Stromal cell of bone marrow (primary cell): Measurements from ENCODE around the gene MARK3.

Source experiments
- DNase-seq: peaks from one replicate; pipeline ENCODE4 v3.0.0-alpha.2; 2012; ENCODE audit warnings: low read depth

Gene MARK3

DNA sequence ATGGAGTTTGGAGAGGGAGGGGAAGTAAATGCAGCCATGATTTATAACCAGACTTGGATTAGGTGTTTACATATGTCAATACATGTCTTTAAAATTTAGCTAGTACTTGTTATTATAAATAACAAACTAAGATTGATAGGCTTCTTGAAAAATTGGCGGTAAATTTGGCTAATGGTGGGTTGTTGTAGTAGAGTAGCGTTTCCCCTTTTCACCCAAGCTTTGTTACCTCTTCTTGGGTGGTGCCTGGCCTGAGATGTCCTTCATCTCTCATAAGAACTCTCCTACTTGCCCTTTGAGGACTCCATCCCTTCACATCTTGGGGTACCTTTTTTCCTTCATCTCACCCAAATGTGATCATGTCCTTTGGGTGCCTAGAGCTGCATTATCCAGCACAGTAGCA lies 11.2 kb downstream of the MARK3 start:
- DNase-seq, result no peak

DNA sequence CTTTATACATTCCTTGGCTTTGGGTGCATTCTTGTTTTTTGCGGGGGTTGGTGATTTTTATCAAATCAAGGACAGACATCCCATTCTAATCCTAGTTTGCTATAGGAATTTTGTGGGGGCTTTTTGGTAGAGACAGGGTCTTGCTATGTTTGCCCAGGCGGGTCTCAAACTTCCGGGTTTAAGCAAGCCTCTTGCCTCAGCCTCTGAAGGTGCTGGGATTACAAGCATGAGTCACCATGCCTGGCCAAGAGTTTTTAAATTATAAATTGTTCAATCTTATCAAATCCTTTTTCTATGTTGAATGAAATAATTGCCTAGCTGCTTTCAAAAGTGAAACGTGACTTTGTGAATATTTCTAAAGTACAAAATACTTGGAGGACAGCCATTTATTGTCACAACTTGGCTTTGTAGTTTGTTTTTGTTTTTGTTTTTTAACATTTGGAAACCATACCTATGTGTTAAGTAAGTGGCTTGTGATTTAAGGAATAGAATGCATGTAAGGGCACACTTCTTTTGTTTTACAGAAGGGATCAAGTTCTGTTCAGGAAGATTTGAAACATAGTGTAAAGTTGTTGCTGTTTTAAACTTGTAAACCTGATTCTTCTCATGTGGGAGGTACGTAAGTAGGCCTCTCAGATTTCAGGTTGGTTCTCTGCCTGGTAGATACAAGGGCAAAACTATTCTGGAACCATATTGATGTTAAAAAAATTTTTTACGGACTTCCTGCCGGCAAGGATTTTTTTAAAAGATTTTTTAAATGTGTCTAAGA lies 13.4 kb downstream of the MARK3 start:
- no peak for DNase-seq

DNA sequence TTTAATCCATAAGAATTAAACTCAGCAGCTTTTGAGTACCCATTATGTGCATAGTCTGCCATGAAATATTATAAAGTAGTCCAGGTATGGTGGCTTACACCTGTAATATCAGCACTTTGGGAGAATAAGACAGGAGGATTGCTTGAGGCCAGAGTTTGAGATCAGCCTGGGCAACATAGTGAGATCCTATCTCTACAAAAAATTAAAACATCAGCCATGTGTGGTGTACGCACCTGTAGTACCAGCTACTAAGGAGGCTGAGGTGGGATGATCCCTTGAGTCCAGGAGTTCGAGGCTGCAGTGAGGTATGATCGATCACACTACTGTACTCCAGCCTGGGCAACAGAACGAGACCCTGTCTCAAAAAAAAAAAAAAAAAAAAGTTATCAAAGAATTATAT lies 15.3 kb downstream of the MARK3 start:
- DNase-seq, result no peak

DNA sequence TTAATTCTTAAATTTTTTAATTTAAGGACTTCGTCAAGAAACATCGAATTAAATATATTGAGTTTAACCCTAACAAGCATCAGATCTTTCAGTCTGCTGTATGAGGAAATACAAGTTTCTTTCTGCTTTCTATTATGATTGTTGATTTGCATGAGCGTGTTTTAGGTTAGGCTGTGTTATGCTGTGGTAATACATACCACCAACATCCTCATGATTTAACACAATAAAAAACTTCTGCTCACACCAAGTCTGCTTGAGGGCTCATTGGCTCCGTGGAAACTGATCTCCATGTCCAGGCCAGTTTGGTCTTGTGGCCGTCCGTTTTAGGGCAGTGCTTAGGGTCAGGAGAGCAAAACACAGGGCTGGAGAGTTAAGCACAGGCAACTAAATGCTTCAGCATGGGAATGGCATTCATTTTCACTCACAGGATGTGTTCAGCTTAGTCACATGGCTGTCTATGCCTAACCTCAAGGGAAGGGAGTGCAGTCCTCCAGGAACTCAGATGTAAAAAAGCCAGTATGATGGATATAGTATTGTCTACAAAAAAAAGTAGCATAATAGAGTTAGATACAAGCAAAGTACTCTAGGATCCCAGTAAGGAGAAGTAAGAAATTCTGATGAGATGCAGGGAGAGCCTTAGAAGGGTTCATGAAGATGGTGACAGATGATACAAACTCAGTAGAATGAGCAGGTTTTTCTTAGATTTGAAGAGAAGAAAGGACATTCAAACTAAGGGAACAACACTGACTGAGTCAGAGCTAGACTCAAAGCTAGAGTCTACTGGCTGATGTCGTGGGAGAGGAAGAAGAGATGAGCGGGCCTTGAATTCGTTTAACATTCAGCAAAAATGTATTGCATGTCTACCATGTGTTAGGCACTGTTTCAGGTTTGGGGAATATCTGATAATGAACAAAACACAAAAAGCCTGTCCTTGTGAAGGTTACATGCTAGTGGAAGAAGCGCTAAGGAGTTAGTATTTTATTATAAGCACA lies 16.3 kb downstream of the MARK3 start:
- DNase-seq, result peak; percentile 71

DNA sequence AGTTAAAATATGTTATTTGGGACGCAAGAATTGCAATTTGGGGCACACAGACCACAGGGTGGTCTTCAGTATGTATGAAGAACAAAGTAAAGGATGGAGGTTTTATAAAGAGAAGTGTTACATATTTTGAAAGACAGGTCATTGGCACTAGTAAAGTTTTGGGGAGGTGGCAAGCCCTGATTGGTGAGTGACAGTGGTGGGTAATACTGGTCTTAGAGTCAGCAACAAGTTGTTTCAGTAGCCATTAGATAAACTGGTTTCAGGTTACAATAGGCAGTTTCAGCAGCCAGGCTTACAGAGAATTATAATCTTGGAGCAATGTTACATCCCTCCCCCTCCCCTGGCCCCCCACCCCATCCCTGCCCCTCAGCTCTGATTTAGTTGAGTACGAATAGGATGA lies 17.5 kb downstream of the MARK3 start:
- no peak for DNase-seq

GRCh38 chr14:103404032-103404918 lies 19.1 kb downstream of the MARK3 start:
- no peak for DNase-seq

- no peak for DNase-seq
Measured at GRCh38 chr14:103404920-103405319, 19.7 kb downstream of the MARK3 start.

DNA sequence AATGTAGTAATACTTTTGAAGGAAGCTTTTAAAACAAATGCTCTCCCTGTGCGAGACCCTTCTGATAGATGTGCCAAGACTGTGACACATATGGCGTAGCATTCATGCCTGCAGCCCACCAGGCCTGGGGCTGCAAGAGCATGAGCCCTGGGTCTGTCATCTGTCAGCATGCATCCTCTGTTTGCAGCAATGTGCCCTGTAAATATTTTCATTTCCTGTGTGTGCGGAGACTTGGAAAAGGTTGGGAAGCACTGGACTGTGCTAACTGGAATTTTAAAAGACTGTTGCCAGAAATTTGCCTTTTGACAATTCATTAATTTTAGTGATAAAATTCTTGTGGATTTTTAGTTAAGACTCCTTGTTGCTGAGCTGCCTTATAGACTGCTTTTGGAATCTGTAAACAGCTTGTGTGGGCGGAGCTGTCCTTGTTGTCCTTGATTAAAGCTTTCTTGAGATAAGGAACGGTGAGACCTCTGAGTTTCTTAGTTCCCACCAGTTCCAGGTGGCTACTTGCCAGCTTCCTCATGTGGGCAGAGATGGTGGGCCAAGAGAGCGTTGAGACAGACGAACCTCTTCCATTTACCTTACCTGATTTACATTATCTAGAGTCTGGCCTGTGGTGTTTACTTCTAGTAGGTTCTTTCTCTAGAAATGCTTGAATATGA lies 23.4 kb downstream of the MARK3 start:
- no peak for DNase-seq

DNA sequence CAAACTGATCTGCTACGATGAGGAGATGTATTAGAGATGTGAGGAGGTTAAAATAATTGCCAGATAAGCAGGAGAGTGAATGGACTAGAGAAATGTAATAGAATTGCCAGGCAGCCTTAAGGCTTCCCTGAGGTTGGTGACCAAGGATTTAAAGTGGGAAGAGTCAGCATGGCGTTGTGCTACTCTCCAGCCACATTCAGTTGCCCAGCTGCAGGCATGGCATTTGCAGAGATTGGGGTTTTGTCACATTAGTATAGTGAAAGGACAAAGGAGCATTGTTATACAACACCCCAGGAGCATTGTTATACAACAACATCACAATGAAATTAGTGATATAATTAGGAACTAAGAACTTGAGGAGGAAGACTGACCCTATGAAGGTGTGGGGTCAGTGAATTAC lies 31.7 kb downstream of the MARK3 start:
- no peak for DNase-seq

DNA sequence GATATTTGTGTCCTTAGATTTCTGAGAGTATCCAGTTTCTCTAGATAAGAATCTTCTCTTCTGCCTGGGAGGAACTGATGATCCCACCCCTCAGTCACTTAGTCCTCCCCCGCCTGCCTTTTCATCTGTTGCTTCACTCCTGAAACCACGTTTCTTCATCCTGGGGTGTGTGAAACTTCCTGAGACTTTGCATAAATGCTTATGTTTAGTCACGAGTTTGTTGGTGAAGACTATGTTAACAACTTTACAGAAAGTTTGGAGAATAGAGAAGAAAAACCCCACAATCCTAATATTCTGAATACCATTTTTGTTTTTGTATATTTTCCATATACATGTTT lies 33.2 kb downstream of the MARK3 start:
- DNase-seq, result no peak

DNA sequence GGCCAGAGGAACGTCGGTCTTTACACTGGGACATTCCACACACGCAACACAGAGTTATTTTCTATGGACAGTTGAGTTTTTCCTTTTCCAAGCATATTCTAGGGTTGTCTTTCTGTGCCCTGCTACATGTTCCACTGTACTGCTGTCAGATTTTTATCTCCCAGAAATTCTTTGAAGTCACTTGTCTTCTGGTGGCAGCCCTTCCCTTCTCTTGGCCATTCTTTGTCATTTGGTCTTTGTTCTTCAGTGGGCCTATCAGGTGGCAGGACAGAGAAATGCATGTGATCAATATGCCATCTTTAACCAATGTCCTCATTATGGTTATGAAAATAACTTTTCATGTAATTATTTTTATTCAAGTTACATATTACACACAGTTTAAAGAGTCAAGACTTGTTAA lies 36.3 kb downstream of the MARK3 start:
- DNase-seq, result no peak

DNA sequence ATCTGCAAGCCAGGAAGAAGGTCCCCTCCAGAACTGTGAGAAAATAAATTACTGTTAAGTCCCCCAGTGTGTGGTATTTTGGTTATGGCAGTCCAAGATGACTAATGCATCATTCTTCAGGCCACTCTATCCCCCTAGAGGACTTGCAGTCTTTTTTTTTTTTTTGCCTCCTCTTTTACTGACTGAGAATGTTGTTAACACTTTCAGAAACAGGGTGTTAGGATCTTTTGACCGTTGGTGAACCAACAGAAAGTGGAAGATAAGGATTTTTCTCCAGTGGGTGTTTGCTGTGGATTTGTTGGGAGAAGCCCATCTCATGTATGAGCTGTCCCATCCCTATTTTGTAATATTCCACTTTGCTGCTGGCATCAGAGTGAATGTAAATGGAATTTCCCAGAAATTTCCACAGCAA lies 37.8 kb downstream of the MARK3 start:
- peak; percentile 55 for DNase-seq

DNA sequence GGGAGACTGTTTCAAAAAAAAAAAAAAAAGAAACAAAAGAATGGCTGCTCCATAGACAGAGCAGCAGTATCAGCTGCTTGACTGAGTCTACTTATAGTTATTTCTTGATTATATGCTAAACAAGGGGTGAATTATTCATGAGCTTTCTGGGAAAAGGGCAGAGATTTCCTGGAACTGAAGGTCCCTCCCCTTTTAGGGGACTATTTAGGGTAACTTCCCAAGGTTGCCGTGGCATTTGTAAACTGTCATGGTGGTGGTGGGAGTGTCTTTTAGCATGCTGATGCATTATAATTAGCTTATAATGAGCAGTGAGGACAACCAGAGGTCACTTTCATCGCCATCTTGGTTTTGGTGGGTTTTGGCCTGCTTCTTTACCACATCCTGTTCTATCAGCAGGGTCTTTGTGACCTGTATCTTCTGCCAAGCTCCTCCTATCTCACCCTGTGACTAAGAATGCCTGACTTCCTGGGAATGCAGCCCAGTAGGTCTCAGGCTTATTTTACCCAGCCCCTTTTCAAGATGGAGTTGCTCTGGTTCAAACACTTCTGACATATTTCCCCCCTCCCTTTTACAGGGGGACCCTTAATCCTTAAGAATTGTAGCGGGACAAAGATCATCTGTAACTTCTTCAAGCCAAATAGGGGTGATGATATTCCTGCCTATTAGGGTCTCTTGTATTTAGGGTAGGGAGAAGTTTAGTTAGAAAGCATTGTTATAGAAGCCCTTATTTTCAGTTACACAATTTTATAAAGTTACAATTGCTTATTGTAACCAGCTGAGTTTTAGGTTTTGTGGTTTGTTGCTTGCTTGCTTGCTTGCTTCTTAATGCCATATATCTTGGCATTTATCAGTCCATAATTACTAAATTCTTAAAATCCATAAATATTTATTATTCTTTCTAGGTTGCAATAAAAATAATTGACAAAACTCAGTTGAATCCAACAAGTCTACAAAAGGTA lies 42.5 kb downstream of the MARK3 start:
- DNase-seq, result peak; percentile 71

DNA sequence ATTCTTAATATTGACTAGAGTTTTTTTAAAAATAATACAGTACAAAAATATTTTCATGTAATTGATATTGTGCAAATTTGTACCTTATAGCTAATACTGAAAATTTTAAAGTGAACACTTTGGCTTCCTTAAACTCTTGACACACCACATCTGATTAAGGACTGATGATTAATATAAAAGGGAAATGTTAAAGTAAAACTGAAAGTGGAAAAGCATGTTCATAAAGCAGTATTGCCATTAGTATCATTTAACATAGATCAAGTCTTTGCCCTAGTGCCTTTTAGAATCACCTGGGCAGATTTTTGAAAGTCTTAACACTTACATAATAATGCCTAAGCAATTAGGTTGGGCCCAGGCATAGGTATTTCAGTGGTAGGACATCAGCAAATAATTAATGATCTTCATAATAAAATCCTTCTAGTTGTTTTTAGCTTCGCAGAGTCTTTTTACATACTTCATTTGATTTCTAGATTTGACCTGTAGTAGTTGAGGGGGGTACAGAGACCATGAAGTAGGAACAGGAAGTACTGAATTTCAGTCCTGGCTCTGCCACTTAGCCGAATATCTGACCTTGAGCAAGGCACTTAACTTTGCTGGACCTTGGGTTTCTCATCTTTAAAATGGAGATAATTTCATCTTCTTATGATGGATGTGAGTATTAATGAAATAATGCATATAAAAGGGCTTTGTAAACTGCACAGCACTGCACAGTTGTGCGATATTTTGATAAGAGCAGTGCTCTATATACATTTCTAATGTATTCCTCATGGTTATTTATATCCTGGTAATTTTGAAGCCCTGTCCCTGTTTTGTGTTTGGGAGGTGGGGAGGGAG lies 43.7 kb downstream of the MARK3 start:
- DNase-seq, result no peak

- DNase-seq, result no peak
Measured at GRCh38 chr14:103430358-103430757, 45.1 kb downstream of the MARK3 start.

DNA sequence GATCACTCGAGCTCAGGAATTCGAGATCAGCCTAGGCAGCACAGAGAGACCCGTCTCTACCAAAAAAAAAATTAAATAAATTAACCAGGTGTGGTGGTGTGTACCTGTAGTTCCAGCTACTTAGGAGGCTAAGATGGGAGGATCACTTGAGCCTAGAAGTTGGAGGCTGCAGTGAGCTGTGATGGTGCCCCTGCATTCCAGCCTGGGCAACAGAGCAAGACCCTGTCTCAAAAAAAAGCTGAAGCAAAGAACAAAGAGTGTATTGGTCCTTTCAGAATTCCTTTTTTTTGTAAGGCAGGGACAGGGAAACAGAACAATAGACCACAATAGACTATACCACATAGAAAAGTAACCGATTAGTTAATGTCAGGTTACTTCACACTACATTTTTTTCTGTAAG lies 47.4 kb downstream of the MARK3 start:
- no peak for DNase-seq

GRCh38 chr14:103433916-103434563 lies 48.8 kb downstream of the MARK3 start:
- DNase-seq, result no peak

DNA sequence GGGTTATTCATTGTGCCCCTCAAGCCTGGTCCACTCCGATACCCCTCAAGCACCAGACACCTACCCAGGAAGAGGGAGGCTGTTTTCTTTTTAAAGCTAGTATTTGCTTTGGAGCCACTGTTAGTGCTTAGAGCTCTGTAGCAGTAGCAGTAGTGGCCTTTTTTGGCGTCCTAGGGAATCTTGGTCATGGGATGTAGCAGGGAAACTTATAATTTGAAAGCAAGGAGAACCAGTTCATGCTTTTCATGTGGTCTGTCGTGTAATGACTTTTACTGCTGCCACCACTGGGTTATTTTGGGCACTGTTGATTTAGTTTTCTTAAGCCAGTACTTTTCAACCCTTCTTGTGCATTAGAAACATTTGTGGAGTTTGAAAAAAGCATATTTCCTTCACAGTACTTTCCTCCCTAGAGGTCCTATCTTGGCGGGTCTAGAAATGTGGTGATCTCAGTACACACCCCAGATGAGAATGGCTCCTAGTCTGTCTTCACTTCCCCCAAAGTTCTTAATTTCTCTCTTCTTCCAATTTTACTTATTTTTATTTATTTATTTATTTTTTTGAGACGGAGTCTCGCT lies 49.7 kb downstream of the MARK3 start:
- DNase-seq, result peak; percentile 27

- no peak for DNase-seq
Measured at GRCh38 chr14:103436533-103436932, 51.3 kb downstream of the MARK3 start.
